Stimulated activated naive CD8-positive, alpha-beta T cell treated with anti-CD3 and anti-CD28 coated beads, Interleukin-15, Interleukin-2, amounts not matched to agents 100 ng/mL and 50 ng/mL, for 24 hours (primary cell): ENCODE measurements around the gene CFAP53.
"Not testable (repeated sequence)": the region's sequence is repeated elsewhere in the genome, so short reads cannot be mapped to it uniquely, and the experiment has no call there.

Experiments
- H3K27ac Mint-ChIP-seq: one replicate; pipeline ENCODE4 v1.8.0; 2021; ENCODE audit warnings: mild to moderate bottlenecking, mixed read lengths
- H3K27me3 Mint-ChIP-seq: one replicate; pipeline ENCODE4 v1.8.0; 2021; ENCODE audit warnings: mixed read lengths
- H3K36me3 Mint-ChIP-seq: one replicate; pipeline ENCODE4 v1.8.0; 2021; ENCODE audit warnings: low read depth, mixed read lengths
- H3K4me1 Mint-ChIP-seq: one replicate; pipeline ENCODE4 v1.8.0; 2021; ENCODE audit warnings: low read depth, mixed read lengths
- H3K4me3 Mint-ChIP-seq: one replicate; pipeline ENCODE4 v1.8.0; 2021; ENCODE audit warnings: mild to moderate bottlenecking, mixed read lengths
- H3K9me3 Mint-ChIP-seq: one replicate; pipeline ENCODE4 v1.8.0; 2021; ENCODE audit warnings: mixed read lengths

The CFAP53 gene

GRCh38 chr18:50298443-50299284 is 32.4 kb upstream of the CFAP53 start:
- H3K9me3 Mint-ChIP-seq: no peaks in the 10 kb centered on the region
- H3K4me3 Mint-ChIP-seq: peak overlapping the region; percentile 77
- peaks cover 33% of the 10 kb centered on the region for H3K27me3 Mint-ChIP-seq
- H3K36me3 Mint-ChIP-seq: no peaks in the 10 kb centered on the region
- peaks cover 6% of the 10 kb centered on the region for H3K4me1 Mint-ChIP-seq
- no peak overlapping the region for H3K27ac Mint-ChIP-seq

- H3K27me3 Mint-ChIP-seq: peaks cover 27% of the 10 kb centered on the region
- H3K4me1 Mint-ChIP-seq: peaks cover 6% of the 10 kb centered on the region
- H3K9me3 Mint-ChIP-seq: no peaks in the 10 kb centered on the region
- H3K36me3 Mint-ChIP-seq: no peaks in the 10 kb centered on the region
- no peak overlapping the region for H3K27ac Mint-ChIP-seq
- peak overlapping the region; percentile 77 for H3K4me3 Mint-ChIP-seq
Measured at GRCh38 chr18:50297621-50298442, 31.5 kb upstream of the CFAP53 start.

GRCh38 chr18:50293039-50293438 is 26.7 kb upstream of the CFAP53 start:
- Mint-ChIP-seq H3K36me3 (no peaks in the 10 kb centered on the region), H3K9me3 (no peaks in the 10 kb centered on the region), H3K27me3 (peaks cover 1% of the 10 kb centered on the region), H3K4me3 (no peak overlapping the region), H3K4me1 (peaks cover 11% of the 10 kb centered on the region), H3K27ac (no peak overlapping the region)

- peak overlapping the region; percentile 64 for H3K4me3 Mint-ChIP-seq
- peaks cover 28% of the 10 kb centered on the region for H3K36me3 Mint-ChIP-seq
- H3K9me3 Mint-ChIP-seq: no peaks in the 10 kb centered on the region
- H3K27me3 Mint-ChIP-seq: no peaks in the 10 kb centered on the region
- peak overlapping the region; percentile 72 for H3K27ac Mint-ChIP-seq
- peaks cover 30% of the 10 kb centered on the region for H3K4me1 Mint-ChIP-seq
Measured at GRCh38 chr18:50289108-50289443, 22.8 kb upstream of the CFAP53 start.

GRCh38 chr18:50288348-50289107 is 22.2 kb upstream of the CFAP53 start:
- peaks cover 30% of the 10 kb centered on the region for H3K4me1 Mint-ChIP-seq

GRCh38 chr18:50287441-50288347 is 21.4 kb upstream of the CFAP53 start, which contains the start of gene CXXC1:
CXXC1 (minus strand) TSS chr18:50287692; CDS start chr18:50287589, 103 bp downstream.
- Mint-ChIP-seq H3K9me3 (no peaks in the 10 kb centered on the region), H3K4me3 (peak within 1 kb of the TSS; percentile 98), H3K27ac (peak within 1 kb of the TSS; percentile 96), H3K36me3 (peaks cover 42% of the 10 kb centered on the region), H3K4me1 (peaks cover 30% of the 10 kb centered on the region), H3K27me3 (no peaks in the 10 kb centered on the region)

More at GRCh38 chr18:50288348-50289107, 22.2 kb upstream of the CFAP53 start:
- not testable (repeated sequence) for H3K9me3 Mint-ChIP-seq, H3K27me3 Mint-ChIP-seq
- H3K4me3 Mint-ChIP-seq: peak overlapping the region; percentile 98
- H3K36me3 Mint-ChIP-seq: peaks cover 34% of the 10 kb centered on the region
- H3K27ac Mint-ChIP-seq: peak overlapping the region; percentile 96

- peak overlapping the region; percentile 96 for H3K27ac Mint-ChIP-seq
- H3K36me3 Mint-ChIP-seq: peaks cover 49% of the 10 kb centered on the region
- no peaks in the 10 kb centered on the region for H3K9me3 Mint-ChIP-seq
- H3K27me3 Mint-ChIP-seq: no peaks in the 10 kb centered on the region
- peaks cover 30% of the 10 kb centered on the region for H3K4me1 Mint-ChIP-seq
- peak overlapping the region; percentile 98 for H3K4me3 Mint-ChIP-seq
Measured at GRCh38 chr18:50287028-50287440, 20.7 kb upstream of the CFAP53 start.

- H3K27me3 Mint-ChIP-seq: no peaks in the 10 kb centered on the region
- H3K27ac Mint-ChIP-seq: peak overlapping the region; percentile 96
- no peaks in the 10 kb centered on the region for H3K9me3 Mint-ChIP-seq
- H3K4me3 Mint-ChIP-seq: peak overlapping the region; percentile 98
- peaks cover 30% of the 10 kb centered on the region for H3K4me1 Mint-ChIP-seq
- peaks cover 49% of the 10 kb centered on the region for H3K36me3 Mint-ChIP-seq
Measured at GRCh38 chr18:50286391-50287027, 20.2 kb upstream of the CFAP53 start.

- no peaks in the 10 kb centered on the region for H3K9me3 Mint-ChIP-seq
- peak overlapping the region; percentile 98 for H3K4me3 Mint-ChIP-seq
- peak overlapping the region; percentile 96 for H3K27ac Mint-ChIP-seq
- H3K4me1 Mint-ChIP-seq: peaks cover 31% of the 10 kb centered on the region
- peaks cover 49% of the 10 kb centered on the region for H3K36me3 Mint-ChIP-seq
- no peaks in the 10 kb centered on the region for H3K27me3 Mint-ChIP-seq
Measured at GRCh38 chr18:50285631-50286321, 19.5 kb upstream of the CFAP53 start.

- peak overlapping the region; percentile 48 for H3K27ac Mint-ChIP-seq
- peaks cover 38% of the 10 kb centered on the region for H3K4me1 Mint-ChIP-seq
- H3K4me3 Mint-ChIP-seq: no peak overlapping the region
- H3K27me3 Mint-ChIP-seq: no peaks in the 10 kb centered on the region
- H3K9me3 Mint-ChIP-seq: no peaks in the 10 kb centered on the region
- H3K36me3 Mint-ChIP-seq: peaks cover 55% of the 10 kb centered on the region
Measured at GRCh38 chr18:50285071-50285470, 18.8 kb upstream of the CFAP53 start.

- Mint-ChIP-seq H3K27me3 (no peaks in the 10 kb centered on the region), H3K4me3 (no peak overlapping the region), H3K27ac (peak overlapping the region; percentile 48), H3K4me1 (peaks cover 44% of the 10 kb centered on the region), H3K9me3 (no peaks in the 10 kb centered on the region), H3K36me3 (peaks cover 58% of the 10 kb centered on the region)
Measured at GRCh38 chr18:50284255-50284885, 18.1 kb upstream of the CFAP53 start.

GRCh38 chr18:50283469-50284209 is 17.3 kb upstream of the CFAP53 start:
- no peak overlapping the region for H3K27ac Mint-ChIP-seq
- no peaks in the 10 kb centered on the region for H3K27me3 Mint-ChIP-seq
- H3K36me3 Mint-ChIP-seq: peaks cover 66% of the 10 kb centered on the region
- H3K9me3 Mint-ChIP-seq: no peaks in the 10 kb centered on the region
- H3K4me1 Mint-ChIP-seq: peaks cover 45% of the 10 kb centered on the region
- H3K4me3 Mint-ChIP-seq: no peak overlapping the region
